Stomach (tissue), 9 donors: ENCODE measurements around the gene ZNF667. TPM values are rescaled to one million over a fixed set of nuclear protein-coding genes. Genes with fewer than 3 reads are reported as not detected.
A peak's percentile ranks its signal among the peaks of the same experiment; 100 is the strongest.

Experiments used
- DNase-seq, 2 donors: peaks; one replicate each; pipeline versions ENCODE4 v3.0.0 to v3.0.0-alpha.2; 2013 to 2019
- H3K27ac ChIP-seq, 5 donors: fragments of 200-600 bp in 4 of 5; sonication (generic) in 4 of 5; one replicate each; pipeline ENCODE4 v1.5.1; 2013 to 2019; ENCODE audit warnings: mild to moderate bottlenecking in 1 of 5, moderate library complexity in 1 of 5
- H3K27me3 ChIP-seq, 3 donors: fragments of 200-600 bp; sonication (generic); one replicate each; pipeline ENCODE4 v1.5.1; 2017 to 2019; ENCODE audit warnings: mixed run types in 1 of 3
- H3K36me3 ChIP-seq, 4 donors: fragments of 200-600 bp; sonication (generic); 1 replicate in 3 of 4; 2 replicates in 1 of 4; pipeline ENCODE4 v1.5.1; 2016 to 2019
- H3K4me1 ChIP-seq, 4 donors: fragments of 200-600 bp; sonication (generic); one replicate each; pipeline ENCODE4 v1.5.1; 2016 to 2019
- H3K4me3 ChIP-seq, 4 donors: fragments of 200-600 bp; sonication (generic) in 3 of 4; one replicate each; pipeline ENCODE4 v1.5.1; 2016 to 2019; ENCODE audit warnings: mild to moderate bottlenecking in 1 of 4
- H3K9me3 ChIP-seq, 4 donors: fragments of 200-600 bp; sonication (generic); one replicate each; pipeline ENCODE4 v1.5.1; 2016 to 2019
- EP300 ChIP-seq: sonication (generic); formaldehyde crosslinking; IDR thresholded peaks from one replicate; pipeline ENCODE4 v1.6.1; 2017; ENCODE audit warnings: antibody characterized with exemption
- POLR2A ChIP-seq, 4 donors: fragments of 450-650 bp; IDR thresholded peaks; one replicate each; pipeline ENCODE4 v1.6.1; 2016; ENCODE audit warnings: antibody characterized with exemption in 4 of 4, control low read depth in 2 of 4, mild to moderate bottlenecking in 1 of 4, moderate library complexity in 1 of 4
- POLR2AphosphoS5 ChIP-seq, 3 donors: sonication (generic); formaldehyde crosslinking; IDR thresholded peaks; one replicate each; pipeline ENCODE4 v1.6.1; 2016; ENCODE audit warnings: antibody characterized with exemption in 3 of 3
- WGBS, 5 donors: extraction: QIAGEN DNeasy Blood & Tissue Kit in 3 of 5; methylation state at CpG; one replicate each; pipeline versions ENCODE4 v1.1.5 to v1.1.7; 2013 to 2018; 5-methylcytosine and 5-hydroxymethylcytosine counted together
- intact Hi-C: fragments of 100-400 bp; cut with DNase I; formaldehyde crosslinking; loops from one replicate; pipeline ENCODE4 v1.15.1; 2023; ENCODE audit warnings: low total_unique reads
- polyA plus RNA-seq, 3 donors: library from polyadenylated mRNA; stranded (reverse); fragments of 200-250 nt; gene quantifications; one replicate each; pipeline ENCODE4 v1.2.3, GENCODE V29; 2013
- total RNA-seq, 5 donors: library from RNA; depleted of rRNA; stranded (reverse); fragments of >200 nt; gene quantifications; one replicate each; pipeline versions ENCODE4 v1.1.0 to v1.2.3, GENCODE V29; 2014 to 2016
- TF ChIP-seq, protein P1 (sequence below), 7 experiments: fragments of 450-650 bp in 4 of 7; fragments of 200-600 bp in 3 of 7; sonication (generic) in 3 of 7; IDR thresholded peaks; one replicate each; pipeline ENCODE4 v1.5.1; 2016 to 2019; ENCODE audit warnings: antibody characterized with exemption in 7 of 7, control low read depth in 2 of 7, mild to moderate bottlenecking in 1 of 7
- donor health status: healthy with polysubstance abuse.
- donor health status: Bipolar disorder and iron deficiency.
- donor health status: healthy.

The ZNF667 gene
- total and polyA plus RNA-seq, 8 donors = 0.75 to 7.9 (median 3.7) TPM; not detected in 2

DNA sequence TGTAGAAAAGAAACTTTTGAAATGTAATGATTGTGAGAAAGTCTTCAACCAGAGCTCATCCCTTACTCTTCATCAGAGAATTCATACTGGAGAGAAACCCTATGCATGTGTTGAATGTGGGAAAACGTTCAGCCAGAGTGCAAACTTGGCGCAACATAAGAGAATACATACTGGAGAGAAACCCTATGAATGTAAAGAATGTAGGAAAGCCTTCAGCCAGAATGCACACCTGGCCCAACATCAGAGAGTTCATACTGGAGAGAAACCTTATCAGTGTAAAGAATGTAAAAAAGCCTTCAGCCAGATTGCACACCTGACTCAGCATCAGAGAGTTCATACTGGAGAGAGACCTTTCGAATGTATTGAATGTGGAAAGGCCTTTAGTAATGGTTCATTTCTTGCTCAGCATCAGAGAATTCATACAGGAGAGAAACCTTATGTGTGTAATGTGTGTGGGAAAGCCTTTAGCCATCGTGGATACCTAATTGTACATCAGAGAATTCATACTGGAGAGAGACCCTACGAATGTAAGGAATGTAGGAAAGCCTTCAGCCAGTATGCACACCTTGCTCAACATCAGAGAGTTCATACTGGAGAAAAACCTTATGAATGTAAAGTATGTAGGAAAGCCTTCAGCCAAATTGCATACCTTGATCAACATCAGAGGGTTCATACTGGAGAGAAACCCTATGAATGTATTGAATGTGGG is 53.7 kb downstream of the ZNF667 start:
- TF ChIP-seq, protein P1, sequence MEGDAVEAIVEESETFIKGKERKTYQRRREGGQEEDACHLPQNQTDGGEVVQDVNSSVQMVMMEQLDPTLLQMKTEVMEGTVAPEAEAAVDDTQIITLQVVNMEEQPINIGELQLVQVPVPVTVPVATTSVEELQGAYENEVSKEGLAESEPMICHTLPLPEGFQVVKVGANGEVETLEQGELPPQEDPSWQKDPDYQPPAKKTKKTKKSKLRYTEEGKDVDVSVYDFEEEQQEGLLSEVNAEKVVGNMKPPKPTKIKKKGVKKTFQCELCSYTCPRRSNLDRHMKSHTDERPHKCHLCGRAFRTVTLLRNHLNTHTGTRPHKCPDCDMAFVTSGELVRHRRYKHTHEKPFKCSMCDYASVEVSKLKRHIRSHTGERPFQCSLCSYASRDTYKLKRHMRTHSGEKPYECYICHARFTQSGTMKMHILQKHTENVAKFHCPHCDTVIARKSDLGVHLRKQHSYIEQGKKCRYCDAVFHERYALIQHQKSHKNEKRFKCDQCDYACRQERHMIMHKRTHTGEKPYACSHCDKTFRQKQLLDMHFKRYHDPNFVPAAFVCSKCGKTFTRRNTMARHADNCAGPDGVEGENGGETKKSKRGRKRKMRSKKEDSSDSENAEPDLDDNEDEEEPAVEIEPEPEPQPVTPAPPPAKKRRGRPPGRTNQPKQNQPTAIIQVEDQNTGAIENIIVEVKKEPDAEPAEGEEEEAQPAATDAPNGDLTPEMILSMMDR (IDR thresholded peaks at IDR 0.05) = no peak
- TF ChIP-seq EP300 = no peak
- TF ChIP-seq POLR2A (IDR thresholded peaks at IDR 0.05) = no peak
- TF ChIP-seq POLR2AphosphoS5 (IDR thresholded peaks at IDR 0.05) = no peak
- intact Hi-C loops = no loop called here
- H3K36me3 ChIP-seq = peaks cover 6 to 60% (median 55%) of the 10 kb centered on the region in 4 donors
- no peaks in the 10 kb centered on the region for H3K27me3 ChIP-seq
- H3K4me3 ChIP-seq = no peak overlapping the region
- H3K4me1 ChIP-seq = no peaks in the 10 kb centered on the region
- no peak overlapping the region for H3K27ac ChIP-seq
- DNase-seq = no peak
- 91 to 97% (median 95%) methylated on average over 5 of the region's 5 CpGs for WGBS, 5 donors
- H3K9me3 ChIP-seq = peaks cover 61 to 100% (median 99%) of the 10 kb centered on the region in 4 donors

DNA sequence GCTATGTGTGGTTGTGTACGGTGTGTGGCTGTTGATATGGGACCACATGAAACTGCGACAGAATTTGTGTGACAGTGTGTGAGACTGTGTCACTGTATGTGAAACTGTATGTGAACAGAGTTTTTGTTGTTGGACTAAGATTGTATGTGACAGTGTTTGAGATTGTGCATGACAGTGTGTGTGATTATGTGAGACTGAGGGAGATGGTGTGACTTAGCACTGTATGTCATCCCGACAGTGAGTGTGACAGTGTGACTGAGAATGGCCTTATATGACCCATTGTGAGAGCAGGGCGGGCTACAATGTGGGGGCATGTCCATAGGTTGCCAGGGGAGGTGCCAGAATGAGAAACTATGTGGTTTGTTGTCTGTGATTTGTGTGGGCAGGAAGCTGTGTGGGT is 72.1 kb downstream of the ZNF667 start:
- 88 to 96% (median 93%) methylated on average over 4 of the region's 4 CpGs for WGBS, 5 donors
- Histone ChIP-seq H3K4me1 (peaks cover 6 to 24% (median 20%) of the 10 kb centered on the region in 4 donors), H3K36me3 (peaks cover 29 to 57% (median 36%) of the 10 kb centered on the region in 4 donors), H3K9me3 (peaks cover 8 to 78% (median 51%) of the 10 kb centered on the region in 4 donors), H3K4me3 (peak overlapping the region in 2 of 4 donors; percentile 75 to 85), H3K27ac (no peak overlapping the region), H3K27me3 (no peaks in the 10 kb centered on the region)
- intact Hi-C loops = loop anchor here (10.0 kb wide), 1 partner anchor 190 kb away; the partner anchor contains the start of gene ZNF71
- TF ChIP-seq, protein P1 (IDR thresholded peaks at IDR 0.05) = no peak
- TF ChIP-seq POLR2A (IDR thresholded peaks at IDR 0.05) (no peak), POLR2AphosphoS5 (IDR thresholded peaks at IDR 0.05) (no peak), EP300 (no peak)
- no peak for DNase-seq

DNA sequence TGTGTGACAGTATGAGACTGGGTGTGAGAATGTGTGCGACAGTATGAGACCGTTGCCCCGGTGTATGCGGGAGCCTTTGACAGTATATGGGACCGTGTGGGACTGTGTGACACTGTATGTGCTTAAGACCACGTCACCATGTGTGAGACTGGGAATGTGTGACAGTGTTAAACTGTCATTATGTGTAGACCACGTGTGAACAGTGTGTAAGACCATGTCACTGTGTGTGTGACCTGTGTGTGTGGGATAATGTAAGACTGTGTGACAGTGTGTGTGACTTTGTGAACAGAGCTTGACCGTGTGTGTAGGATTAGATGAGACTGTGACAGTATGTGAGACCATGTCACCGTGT is 72.5 kb downstream of the ZNF667 start:
- Histone ChIP-seq H3K27ac (peak overlapping the region in 4 of 5 donors; percentile 84 to 97 (median 96)), H3K36me3 (peaks cover 25 to 57% (median 34%) of the 10 kb centered on the region in 4 donors), H3K9me3 (peaks cover 11 to 78% (median 54%) of the 10 kb centered on the region in 4 donors), H3K4me1 (peaks cover 6 to 24% (median 20%) of the 10 kb centered on the region in 4 donors), H3K27me3 (no peaks in the 10 kb centered on the region), H3K4me3 (peak overlapping the region; percentile 70 to 85 (median 78))
- intact Hi-C loops = loop anchor here (10.0 kb wide), 1 partner anchor 190 kb away; the partner anchor contains the start of gene ZNF71
- 54 to 65% (median 58%) methylated on average over 9 of the region's 9 CpGs for WGBS, 5 donors
- DNase-seq = no peak
- TF ChIP-seq EP300 (no peak), POLR2A (IDR thresholded peaks at IDR 0.05) (no peak), POLR2AphosphoS5 (IDR thresholded peaks at IDR 0.05) (no peak)
- TF ChIP-seq, protein P1 (IDR thresholded peaks at IDR 0.05) = no peak

DNA sequence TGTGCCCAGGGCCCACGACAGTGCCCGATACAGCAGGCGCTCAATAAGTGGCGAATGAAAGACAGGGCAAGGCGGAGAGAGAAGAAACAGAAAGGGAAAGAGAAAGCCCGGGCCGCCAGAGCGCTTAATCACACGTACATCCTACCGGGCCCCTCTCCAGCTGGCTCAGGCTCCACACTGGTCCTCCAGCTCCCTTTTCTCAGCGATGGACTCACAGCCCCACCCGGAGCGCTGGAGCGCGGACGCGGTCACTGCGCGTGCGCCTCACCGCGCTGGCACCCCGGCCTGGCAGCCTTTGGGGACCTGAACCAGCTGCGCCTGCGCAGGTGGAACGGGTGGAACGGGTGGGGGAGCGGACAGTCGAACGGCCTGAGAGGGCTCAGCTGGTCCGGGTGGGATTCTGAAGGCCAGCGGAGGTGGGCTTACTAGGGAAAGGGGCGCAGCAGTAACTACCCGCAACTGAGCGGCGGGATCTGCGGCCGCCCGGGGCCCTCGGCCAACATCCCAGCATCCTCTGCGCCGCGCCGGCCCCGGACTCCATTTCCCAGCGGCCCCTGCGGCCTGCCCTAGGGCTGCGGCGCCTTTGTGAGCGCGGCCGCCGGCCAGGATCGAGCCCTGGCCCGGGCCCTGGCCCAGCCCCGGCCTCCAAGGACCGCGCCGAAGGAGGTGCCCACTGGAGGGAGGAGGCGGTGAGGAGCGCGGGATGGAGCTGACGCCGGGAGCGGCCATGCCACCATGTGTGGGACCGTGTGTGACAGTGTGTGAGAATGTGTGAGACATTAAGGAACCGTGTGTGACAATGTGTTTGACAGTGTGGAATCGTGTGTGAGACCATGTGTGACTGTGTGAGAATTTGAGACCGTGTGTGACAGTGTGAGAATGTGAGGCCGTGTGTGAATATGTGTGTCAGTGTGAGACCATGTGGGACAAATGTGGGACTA is 73.1 kb downstream of the ZNF667 start, which contains the start of gene ZNF583:
Gene ZNF583 (plus strand): TSS at position 569 of the 941 bp plus-strand sequence. CDS start 2,783 bp downstream, outside the sequence.
- 0 to 1% (median 0%) methylated on average over 56 to 70 of the region's 70 CpGs for WGBS, 5 donors
- peak within 1 kb of the TSS; percentile 70 to 85 (median 78) for H3K4me3 ChIP-seq
- peaks cover 19 to 57% (median 32%) of the 10 kb centered on the region in 4 donors for H3K36me3 ChIP-seq
- H3K4me1 ChIP-seq = peaks cover 6 to 24% (median 20%) of the 10 kb centered on the region in 4 donors
- peaks cover 16 to 78% (median 54%) of the 10 kb centered on the region in 4 donors for H3K9me3 ChIP-seq
- DNase-seq = peak; percentile 95 to 99
- no peaks in the 10 kb centered on the region for H3K27me3 ChIP-seq
- intact Hi-C loops = loop anchor here (10.0 kb wide), 1 partner anchor 191 kb away; the partner anchor contains the start of gene ZNF71
- TF ChIP-seq POLR2A (IDR thresholded peaks at IDR 0.05) = no peak
- TF ChIP-seq, protein P1 (IDR thresholded peaks at IDR 0.05) = peak in 1 of 7 experiments; percentile 8
- peak; percentile 28 to 69 (median 66) for TF ChIP-seq POLR2AphosphoS5 (IDR thresholded peaks at IDR 0.05)
- peak within 1 kb of the TSS; percentile 84 to 97 (median 94) for H3K27ac ChIP-seq
